GM12878 (cell line): ENCODE results near the gene COX10. TPM values are rescaled to one million over a fixed set of nuclear protein-coding genes. Genes with fewer than 3 reads are reported as not detected.

Experiments
- ATAC-seq: fragments of 200-7000 bp; cut with Tn5 transposase; 3 replicates; pipeline ENCODE4 v1.9.1; 2020; ENCODE audit warnings: mild to moderate bottlenecking, moderate library complexity
- BruUV-seq: library from RNA; stranded (reverse); fragments of 400-500 nt; replicated peaks from 2 replicates; lab custom pipeline; 2021; lab: Mats Ljungman, UMichigan
- CTCF ChIA-PET: fragments of 300-600 bp; sonication (Branson Sonifier 250); formaldehyde crosslinking; extraction: SDS; loops from one replicate; lab custom pipeline; 2021; ENCODE audit warnings: inconsistent platforms; lab: Yijun Ruan, JAX
- POLR2A ChIA-PET: fragments of 350-600 bp; formaldehyde crosslinking; extraction: SDS; loops from one replicate; lab custom pipeline; 2021; ENCODE audit warnings: inconsistent platforms; lab: Charles Lee
- RAD21 ChIA-PET: fragments of 300-600 bp; sonication (Branson Sonifier 250); formaldehyde crosslinking; loops from one replicate; lab custom pipeline; 2023; ENCODE audit warnings: antibody characterized with exemption; ENCODE audit not compliant: unreplicated experiment; lab: Charles Lee
- SMC1A ChIA-PET: fragments of 300-600 bp; sonication (Branson Sonifier 250); formaldehyde crosslinking; loops from one replicate; lab custom pipeline; 2023; ENCODE audit not compliant: unreplicated experiment, uncharacterized antibody; lab: Charles Lee
- DNase-seq: peaks from one replicate; pipeline ENCODE4 v3.0.0-alpha.2; 2011; ENCODE audit warnings: low read depth, low spot score
- FAIRE-seq: peaks from 3 replicates; lab custom pipeline; 2011; peaks lifted over from hg19 to GRCh38; lab: Jason Lieb, UNC
- H2AFZ ChIP-seq: 2 replicates; pipeline ENCODE4 v1.6.0; 2011; ENCODE audit warnings: low read depth, low read length, control low read depth; ENCODE audit not compliant: control insufficient read depth
- H3K27ac ChIP-seq: 2 replicates; pipeline ENCODE4 v1.5.1; 2011; ENCODE audit warnings: control low read depth; ENCODE audit not compliant: control insufficient read depth, insufficient read depth
- H3K27me3 ChIP-seq, 2 experiments: replicated peaks in 1 of 2; 2 replicates each; pipeline versions ENCODE4 v1.6.0 to v1.6.1; 2011; ENCODE audit warnings: low read length in 1 of 2; ENCODE audit not compliant: control insufficient read depth in 2 of 2, insufficient read depth in 2 of 2
- H3K36me3 ChIP-seq, 2 experiments: 2 replicates each; pipeline ENCODE4 v1.5.1; 2011; ENCODE audit warnings: low read length in 1 of 2; ENCODE audit not compliant: control insufficient read depth in 2 of 2, insufficient read depth in 2 of 2
- H3K4me1 ChIP-seq: 2 replicates; pipeline ENCODE4 v1.6.1; 2011; ENCODE audit warnings: mild to moderate bottlenecking, low read length, moderate library complexity, mixed read lengths; ENCODE audit not compliant: control insufficient read depth, insufficient read depth
- H3K4me2 ChIP-seq: 2 replicates; pipeline ENCODE4 v1.6.0; 2011; ENCODE audit warnings: control low read depth; ENCODE audit not compliant: control insufficient read depth, insufficient read depth
- H3K4me3 ChIP-seq: fragments of 200-600 bp; sonication (generic); 2 replicates; pipeline ENCODE4 v1.5.1; 2016
- H3K79me2 ChIP-seq: 2 replicates; pipeline ENCODE4 v1.6.0; 2011; ENCODE audit warnings: low read length; ENCODE audit not compliant: control insufficient read depth, insufficient read depth
- H3K9ac ChIP-seq: 2 replicates; pipeline ENCODE4 v1.8.0; 2011; ENCODE audit warnings: low read length, control low read depth, mixed read lengths; ENCODE audit not compliant: control insufficient read depth, insufficient read depth
- H3K9me3 ChIP-seq: replicated peaks from 3 replicates; pipeline ENCODE4 v1.5.1; 2011; ENCODE audit warnings: mild to moderate bottlenecking, low read length; ENCODE audit not compliant: control insufficient read depth, insufficient read depth
- H4K20me1 ChIP-seq: 2 replicates; pipeline ENCODE4 v1.6.0; 2011; ENCODE audit not compliant: control insufficient read depth, insufficient read depth
- BACH1 ChIP-seq: fragments of 450-650 bp; IDR thresholded peaks from 2 replicates; pipeline ENCODE4 v1.6.1; 2017; ENCODE audit warnings: mild to moderate bottlenecking, borderline replicate concordance
- BCL11A ChIP-seq: IDR thresholded peaks from 2 replicates; pipeline ENCODE4 v1.6.1; 2011; ENCODE audit warnings: low read depth, low read length
- CHD1 ChIP-seq: IDR thresholded peaks from 2 replicates; pipeline ENCODE4 v1.6.1; 2012; ENCODE audit warnings: low read depth, low read length, improper control_type of control experiment
- CREM ChIP-seq: IDR thresholded peaks from 2 replicates; pipeline ENCODE4 v1.6.1; 2014; ENCODE audit warnings: antibody characterized with exemption, low read depth
- FOS ChIP-seq: IDR thresholded peaks from 3 replicates; pipeline ENCODE4 v1.6.1; 2011; ENCODE audit warnings: borderline replicate concordance; ENCODE audit not compliant: insufficient read length; ENCODE audit errors: extremely low read depth
- GATAD2B ChIP-seq: fragments of 450-650 bp; conservative IDR thresholded peaks from 2 replicates; pipeline ENCODE4 v1.6.1; 2017; ENCODE audit warnings: low read depth, mild to moderate bottlenecking, moderate library complexity
- MEF2A ChIP-seq: IDR thresholded peaks from 2 replicates; pipeline ENCODE4 v1.6.1; 2011; ENCODE audit warnings: low read depth, mild to moderate bottlenecking, low read length, moderate library complexity; ENCODE audit not compliant: insufficient read depth
- NR2C2 ChIP-seq: IDR thresholded peaks from 2 replicates; pipeline ENCODE4 v1.6.1; 2011; ENCODE audit warnings: borderline replicate concordance, low read depth; ENCODE audit not compliant: control insufficient read depth, insufficient read length
- SMC3 ChIP-seq: IDR thresholded peaks from 2 replicates; pipeline ENCODE4 v1.6.1; 2011; ENCODE audit warnings: low read length, improper control_type of control experiment, borderline replicate concordance
- SREBF1 ChIP-seq: IDR thresholded peaks from 2 replicates; pipeline ENCODE4 v1.6.1; 2012; ENCODE audit warnings: mild to moderate bottlenecking, low read length
- YY1 ChIP-seq: IDR thresholded peaks from 2 replicates; pipeline ENCODE4 v1.6.1; 2011; ENCODE audit warnings: low read depth, mild to moderate bottlenecking, low read length
- ZNF207 ChIP-seq: fragments of 450-650 bp; IDR thresholded peaks from 2 replicates; pipeline ENCODE4 v1.6.1; 2014; ENCODE audit warnings: antibody characterized with exemption, mild to moderate bottlenecking, borderline replicate concordance
- WGBS: methylation state at CpG from one replicate; pipeline ENCODE4 v1.1.6; 2016; ENCODE audit warnings: low lambda C conversion rate; ENCODE audit not compliant: insufficient replicate concordance, insufficient coverage; ENCODE audit errors: missing lambda C conversion rate; 5-methylcytosine and 5-hydroxymethylcytosine counted together
- in situ Hi-C: fragments of 300-500 bp; cut with MboI; formaldehyde crosslinking; loops from 9 replicates; pipeline ENCODE4 v1.14.3; 2018; ENCODE audit warnings: mixed read lengths
- intact Hi-C: fragments of 100-400 bp; cut with micrococcal nuclease; formaldehyde crosslinking; loops from one replicate; pipeline ENCODE4 v1.14.2; 2022; ENCODE audit not compliant: unreplicated experiment
- polyA plus RNA-seq, 11 experiments: library from polyadenylated mRNA; depleted of rRNA in 4 of 11; unstranded in 6 of 11; stranded (reverse) in 5 of 11; fragments of >200 nt; fragmentation: Nextera tagmentation in 4 of 11; fragmentation: Illumina TruSeq in 1 of 11; extraction: Ambion mirVana in 4 of 11; extraction: Trizol in 1 of 11; gene quantifications; 1 replicate in 1 of 11; 2 replicates in 10 of 11; pipeline versions ENCODE4 v1.2.1 to v1.2.3, GENCODE V29; 2011 to 2016; ENCODE audit warnings: inconsistent platforms in 2 of 11, missing spikeins in 2 of 11, low read depth in 1 of 11
- total RNA-seq, 4 experiments: library from RNA; depleted of rRNA in 3 of 4; stranded (reverse); fragments of >200 nt in 3 of 4; fragmentation: Illumina TruSeq in 1 of 4; extraction: Trizol in 1 of 4; gene quantifications; 2 replicates each; pipeline versions ENCODE4 v1.2.1 to v1.2.3, GENCODE V29; 2013 to 2021
- TF ChIP-seq, protein P1 (sequence below): fragments of 450-650 bp; IDR thresholded peaks from 2 replicates; pipeline ENCODE4 v1.6.1; 2016; ENCODE audit warnings: mild to moderate bottlenecking
- TF ChIP-seq, protein P2 (sequence below): fragments of 450-650 bp; IDR thresholded peaks from 2 replicates; pipeline ENCODE4 v1.6.1; 2017; ENCODE audit warnings: mild to moderate bottlenecking, low read depth, inconsistent platforms; ENCODE audit not compliant: poor library complexity, severe bottlenecking
- TF ChIP-seq, protein P3 (sequence below): IDR thresholded peaks from 2 replicates; pipeline ENCODE4 v1.6.1; 2012; ENCODE audit warnings: low read depth, low read length, improper control_type of control experiment
- TF ChIP-seq, protein P4 (sequence below): fragments of 450-650 bp; IDR thresholded peaks from 2 replicates; pipeline ENCODE4 v1.6.1; 2016; ENCODE audit warnings: mild to moderate bottlenecking

The COX10 gene
- total and polyA plus RNA-seq, 10 of the 15 experiments (the other 5 are each of a cell fraction or from before 2014, with no cell fraction given) = 9.6 to 29.4 (median 21.3) TPM

DNA sequence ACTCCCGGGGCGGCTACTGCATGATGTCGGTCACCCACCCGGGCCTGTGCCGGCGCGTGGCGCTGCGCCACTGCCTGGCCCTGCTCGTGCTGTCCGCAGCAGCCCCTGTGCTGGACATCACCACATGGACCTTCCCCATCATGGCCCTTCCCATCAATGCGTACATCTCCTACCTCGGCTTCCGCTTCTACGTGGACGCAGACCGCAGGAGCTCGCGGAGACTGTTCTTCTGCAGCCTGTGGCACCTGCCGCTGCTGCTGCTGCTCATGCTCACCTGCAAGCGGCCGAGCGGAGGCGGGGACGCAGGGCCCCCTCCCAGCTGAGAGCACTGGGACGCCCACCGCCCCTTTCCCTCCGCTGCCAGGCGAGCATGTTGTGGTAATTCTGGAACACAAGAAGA, 137.6 kb downstream of the COX10 start (continued):
- TF ChIP-seq, protein P1, sequence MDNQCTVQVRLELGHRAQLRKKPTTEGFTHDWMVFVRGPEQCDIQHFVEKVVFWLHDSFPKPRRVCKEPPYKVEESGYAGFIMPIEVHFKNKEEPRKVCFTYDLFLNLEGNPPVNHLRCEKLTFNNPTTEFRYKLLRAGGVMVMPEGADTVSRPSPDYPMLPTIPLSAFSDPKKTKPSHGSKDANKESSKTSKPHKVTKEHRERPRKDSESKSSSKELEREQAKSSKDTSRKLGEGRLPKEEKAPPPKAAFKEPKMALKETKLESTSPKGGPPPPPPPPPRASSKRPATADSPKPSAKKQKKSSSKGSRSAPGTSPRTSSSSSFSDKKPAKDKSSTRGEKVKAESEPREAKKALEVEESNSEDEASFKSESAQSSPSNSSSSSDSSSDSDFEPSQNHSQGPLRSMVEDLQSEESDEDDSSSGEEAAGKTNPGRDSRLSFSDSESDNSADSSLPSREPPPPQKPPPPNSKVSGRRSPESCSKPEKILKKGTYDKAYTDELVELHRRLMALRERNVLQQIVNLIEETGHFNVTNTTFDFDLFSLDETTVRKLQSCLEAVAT = no peak

DNA sequence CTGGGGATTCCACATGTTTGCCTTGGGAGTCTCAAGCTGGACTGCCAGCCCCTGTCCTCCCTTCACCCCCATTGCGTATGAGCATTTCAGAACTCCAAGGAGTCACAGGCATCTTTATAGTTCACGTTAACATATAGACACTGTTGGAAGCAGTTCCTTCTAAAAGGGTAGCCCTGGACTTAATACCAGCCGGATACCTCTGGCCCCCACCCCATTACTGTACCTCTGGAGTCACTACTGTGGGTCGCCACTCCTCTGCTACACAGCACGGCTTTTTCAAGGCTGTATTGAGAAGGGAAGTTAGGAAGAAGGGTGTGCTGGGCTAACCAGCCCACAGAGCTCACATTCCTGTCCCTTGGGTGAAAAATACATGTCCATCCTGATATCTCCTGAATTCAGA, 138.5 kb downstream of the COX10 start:
- POLR2A ChIA-PET = no interaction called here
- H3K36me3 ChIP-seq = peaks cover 0 to 3% of the 10 kb centered on the region in 2 experiments; a peak in 3 of 4 replicates
- RAD21 ChIA-PET = no interaction called here
- whole genome bisulfite sequencing = 95% methylated on average over 5 of the region's 5 CpGs
- intact Hi-C loops (no loop called here), in situ Hi-C loops (no loop called here)
- H3K27ac ChIP-seq = no peak overlapping the region
- no peak overlapping the region for H3K4me2 ChIP-seq
- H4K20me1 ChIP-seq = no peaks in the 10 kb centered on the region
- H3K27me3 ChIP-seq = no peaks in the 10 kb centered on the region
- H3K4me3 ChIP-seq = no peak overlapping the region
- SMC1A ChIA-PET = no interaction called here
- H3K79me2 ChIP-seq = no peaks in the 10 kb centered on the region
- ATAC-seq = no peak
- FAIRE-seq = no peak
- CTCF ChIA-PET = no interaction called here
- no peaks in the 10 kb centered on the region for H3K4me1 ChIP-seq
- no peak overlapping the region for H2AFZ ChIP-seq
- H3K9me3 ChIP-seq = no peaks in the 10 kb centered on the region; the same call in 2 of the 3 replicates
- no peak overlapping the region for H3K9ac ChIP-seq
- no TSS peak for BruUV-seq
- no peak for DNase-seq
- TF ChIP-seq GATAD2B = no peak
- TF ChIP-seq SMC3 = no peak
- no peak for TF ChIP-seq CREM
- TF ChIP-seq, protein P1 = no peak
- TF ChIP-seq ZNF207 = no peak
- no peak for TF ChIP-seq BACH1
- TF ChIP-seq, protein P2, sequence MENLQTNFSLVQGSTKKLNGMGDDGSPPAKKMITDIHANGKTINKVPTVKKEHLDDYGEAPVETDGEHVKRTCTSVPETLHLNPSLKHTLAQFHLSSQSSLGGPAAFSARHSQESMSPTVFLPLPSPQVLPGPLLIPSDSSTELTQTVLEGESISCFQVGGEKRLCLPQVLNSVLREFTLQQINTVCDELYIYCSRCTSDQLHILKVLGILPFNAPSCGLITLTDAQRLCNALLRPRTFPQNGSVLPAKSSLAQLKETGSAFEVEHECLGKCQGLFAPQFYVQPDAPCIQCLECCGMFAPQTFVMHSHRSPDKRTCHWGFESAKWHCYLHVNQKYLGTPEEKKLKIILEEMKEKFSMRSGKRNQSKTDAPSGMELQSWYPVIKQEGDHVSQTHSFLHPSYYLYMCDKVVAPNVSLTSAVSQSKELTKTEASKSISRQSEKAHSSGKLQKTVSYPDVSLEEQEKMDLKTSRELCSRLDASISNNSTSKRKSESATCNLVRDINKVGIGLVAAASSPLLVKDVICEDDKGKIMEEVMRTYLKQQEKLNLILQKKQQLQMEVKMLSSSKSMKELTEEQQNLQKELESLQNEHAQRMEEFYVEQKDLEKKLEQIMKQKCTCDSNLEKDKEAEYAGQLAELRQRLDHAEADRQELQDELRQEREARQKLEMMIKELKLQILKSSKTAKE = no peak
- TF ChIP-seq, protein P3, sequence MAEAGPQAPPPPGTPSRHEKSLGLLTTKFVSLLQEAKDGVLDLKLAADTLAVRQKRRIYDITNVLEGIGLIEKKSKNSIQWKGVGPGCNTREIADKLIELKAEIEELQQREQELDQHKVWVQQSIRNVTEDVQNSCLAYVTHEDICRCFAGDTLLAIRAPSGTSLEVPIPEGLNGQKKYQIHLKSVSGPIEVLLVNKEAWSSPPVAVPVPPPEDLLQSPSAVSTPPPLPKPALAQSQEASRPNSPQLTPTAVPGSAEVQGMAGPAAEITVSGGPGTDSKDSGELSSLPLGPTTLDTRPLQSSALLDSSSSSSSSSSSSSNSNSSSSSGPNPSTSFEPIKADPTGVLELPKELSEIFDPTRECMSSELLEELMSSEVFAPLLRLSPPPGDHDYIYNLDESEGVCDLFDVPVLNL = no peak
- no peak for TF ChIP-seq YY1
- no peak for TF ChIP-seq NR2C2
- TF ChIP-seq BCL11A = no peak
- TF ChIP-seq, protein P4, sequence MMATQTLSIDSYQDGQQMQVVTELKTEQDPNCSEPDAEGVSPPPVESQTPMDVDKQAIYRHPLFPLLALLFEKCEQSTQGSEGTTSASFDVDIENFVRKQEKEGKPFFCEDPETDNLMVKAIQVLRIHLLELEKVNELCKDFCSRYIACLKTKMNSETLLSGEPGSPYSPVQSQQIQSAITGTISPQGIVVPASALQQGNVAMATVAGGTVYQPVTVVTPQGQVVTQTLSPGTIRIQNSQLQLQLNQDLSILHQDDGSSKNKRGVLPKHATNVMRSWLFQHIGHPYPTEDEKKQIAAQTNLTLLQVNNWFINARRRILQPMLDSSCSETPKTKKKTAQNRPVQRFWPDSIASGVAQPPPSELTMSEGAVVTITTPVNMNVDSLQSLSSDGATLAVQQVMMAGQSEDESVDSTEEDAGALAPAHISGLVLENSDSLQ = no peak
- TF ChIP-seq CHD1 = no peak
- TF ChIP-seq FOS = no peak
- no peak for TF ChIP-seq MEF2A
- no peak for TF ChIP-seq SREBF1
